GM23338 (cell line): ENCODE measurements around the gene PRG3. TPM values are rescaled to one million over a fixed set of nuclear protein-coding genes. Genes with fewer than 3 reads are reported as not detected.
A peak's percentile ranks its signal among the peaks of the same experiment; 100 is the strongest.

ENCODE experiments used
- ATAC-seq: fragments of 200-7000 bp; cut with Tn5 transposase; 3 replicates; pipeline ENCODE4 v1.9.1; 2020
- DNase-seq: peaks from one replicate; pipeline ENCODE4 v3.0.0-alpha.2; 2015; ENCODE audit warnings: low spot score
- H2AFZ ChIP-seq: fragments of 200-600 bp; sonication (generic); 2 replicates; pipeline ENCODE4 v1.8.0; 2016; ENCODE audit warnings: antibody characterized with exemption, mild to moderate bottlenecking, moderate library complexity
- H3F3A ChIP-seq: fragments of 200-600 bp; sonication (generic); replicated peaks from 2 replicates; pipeline ENCODE4 v1.8.0; 2017; ENCODE audit warnings: antibody characterized with exemption, mixed run types, low read depth
- H3K27ac ChIP-seq: fragments of 200-600 bp; sonication (generic); 2 replicates; pipeline ENCODE4 v1.6.1; 2016; ENCODE audit warnings: low read depth
- H3K27me3 ChIP-seq: fragments of 200-600 bp; sonication (generic); 2 replicates; pipeline ENCODE4 v1.8.0; 2016; ENCODE audit warnings: mild to moderate bottlenecking, mixed run types, moderate library complexity; ENCODE audit not compliant: insufficient read depth
- H3K36me3 ChIP-seq: fragments of 200-600 bp; sonication (generic); 2 replicates; pipeline ENCODE4 v1.8.0; 2016; ENCODE audit warnings: mild to moderate bottlenecking; ENCODE audit not compliant: insufficient read depth
- H3K4me1 ChIP-seq: fragments of 200-600 bp; sonication (generic); 2 replicates; pipeline ENCODE4 v1.8.0; 2016; ENCODE audit warnings: mild to moderate bottlenecking, moderate library complexity; ENCODE audit not compliant: insufficient read depth
- H3K4me2 ChIP-seq: fragments of 200-600 bp; sonication (generic); 2 replicates; pipeline ENCODE4 v1.7.1; 2017; ENCODE audit warnings: mixed run types
- H3K4me3 ChIP-seq: fragments of 200-600 bp; sonication (generic); 2 replicates; pipeline ENCODE4 v1.6.1; 2016; ENCODE audit warnings: mixed run types
- H3K79me2 ChIP-seq: fragments of 200-600 bp; sonication (generic); replicated peaks from 2 replicates; pipeline ENCODE4 v1.8.0; 2017; ENCODE audit warnings: mild to moderate bottlenecking; ENCODE audit not compliant: insufficient read depth
- H3K9me2 ChIP-seq: fragments of 200-600 bp; sonication (generic); 2 replicates; pipeline ENCODE4 v1.8.0; 2017; ENCODE audit not compliant: insufficient read depth
- H4K20me1 ChIP-seq: fragments of 200-600 bp; sonication (generic); replicated peaks from 2 replicates; pipeline ENCODE4 v1.8.0; 2017; ENCODE audit warnings: mild to moderate bottlenecking; ENCODE audit not compliant: insufficient read depth
- H3K27ac Mint-ChIP-seq: 2 replicates; pipeline ENCODE4 v1.8.0; 2020; ENCODE audit warnings: inconsistent platforms, mild to moderate bottlenecking, moderate library complexity, mixed read lengths
- H3K27me3 Mint-ChIP-seq: 3 replicates; pipeline ENCODE4 v1.8.0; 2022; ENCODE audit warnings: low read depth, mild to moderate bottlenecking, moderate library complexity, mixed read lengths, inconsistent platforms; ENCODE audit not compliant: insufficient read depth, poor library complexity
- H3K36me3 Mint-ChIP-seq: 3 replicates; pipeline ENCODE4 v1.8.0; 2021; ENCODE audit warnings: low read depth, mild to moderate bottlenecking, inconsistent platforms, moderate library complexity, mixed read lengths
- H3K4me1 Mint-ChIP-seq: 3 replicates; pipeline ENCODE4 v1.8.0; 2020; ENCODE audit warnings: mild to moderate bottlenecking, inconsistent platforms, mixed read lengths
- H3K4me3 Mint-ChIP-seq: 3 replicates; pipeline ENCODE4 v1.8.0; 2021; ENCODE audit warnings: moderate library complexity, mild to moderate bottlenecking, inconsistent platforms, mixed read lengths
- H3K9me3 Mint-ChIP-seq: 3 replicates; pipeline ENCODE4 v1.8.0; 2020; ENCODE audit warnings: moderate library complexity, mild to moderate bottlenecking, inconsistent platforms, mixed read lengths
- CREB1 ChIP-seq: fragments of 250-450 bp; sonication (Bioruptor Pico); IDR thresholded peaks from 2 replicates; pipeline ENCODE4 v1.5.0; 2020; ENCODE audit warnings: low read depth, mild to moderate bottlenecking, moderate library complexity
- CTCF ChIP-seq, 2 experiments: fragments of 200-600 bp in 1 of 2; sonication (generic) in 1 of 2; conservative IDR thresholded peaks; 2 replicates each; pipeline versions ENCODE4 v1.5.1 to v1.6.1; 2016 to 2017; ENCODE audit warnings: antibody characterized with exemption in 2 of 2, low read depth in 2 of 2, mild to moderate bottlenecking in 2 of 2, moderate library complexity in 1 of 2
- ETS1 ChIP-seq: IDR thresholded peaks from 2 replicates; pipeline ENCODE4 v1.6.1; 2016; ENCODE audit warnings: antibody characterized with exemption
- JUNB ChIP-seq: IDR thresholded peaks from one replicate; pipeline ENCODE4 v1.6.1; 2016; ENCODE audit warnings: antibody characterized with exemption; ENCODE audit not compliant: unreplicated experiment
- POLR2AphosphoS5 ChIP-seq: IDR thresholded peaks from 2 replicates; pipeline ENCODE4 v1.6.1; 2016; ENCODE audit warnings: antibody characterized with exemption, low read depth
- STAT1 ChIP-seq: IDR thresholded peaks from one replicate; pipeline ENCODE4 v1.6.1; 2016; ENCODE audit warnings: antibody characterized with exemption; ENCODE audit not compliant: unreplicated experiment
- ZNF114 ChIP-seq: fragments of 250-450 bp; sonication (Bioruptor Pico); IDR thresholded peaks from 2 replicates; pipeline ENCODE4 v1.5.0; 2020; ENCODE audit warnings: mild to moderate bottlenecking, moderate library complexity
- ZNF331 ChIP-seq: fragments of 250-450 bp; sonication (Bioruptor Pico); IDR thresholded peaks from 2 replicates; pipeline ENCODE4 v1.5.0; 2020; ENCODE audit warnings: low read depth, mild to moderate bottlenecking, moderate library complexity
- ZNF462 ChIP-seq: fragments of 250-450 bp; sonication (Bioruptor Pico); IDR thresholded peaks from 2 replicates; pipeline ENCODE4 v1.5.0; 2020; ENCODE audit warnings: mild to moderate bottlenecking, moderate library complexity
- polyA plus RNA-seq: library from polyadenylated mRNA; unstranded; fragments of >200 nt; fragmentation: Nextera tagmentation; extraction: Ambion mirVana; gene quantifications from 2 replicates; pipeline ENCODE4 v1.2.1, GENCODE V29; 2016
- total RNA-seq: library from RNA; depleted of rRNA; stranded (reverse); fragments of >200 nt; shearing (Covaris generic); gene quantifications from 2 replicates; pipeline ENCODE4 v1.2.3, GENCODE V29; 2014

Gene PRG3
- total and polyA plus RNA-seq, 2 experiments from 2014 or later: not detected

- no peaks in the 10 kb centered on the region for H3K27me3 ChIP-seq
- H3K4me3 ChIP-seq: no peak overlapping the region
- no peaks in the 10 kb centered on the region for H3K79me2 ChIP-seq
- peak overlapping the region; percentile 82 for H2AFZ ChIP-seq
- Mint-ChIP-seq H3K4me3 (no peak overlapping the region), H3K9me3 (peaks cover 6% of the 10 kb centered on the region), H3K36me3 (no peaks in the 10 kb centered on the region; the same call in 2 of the 3 replicates), H3K4me1 (peaks cover 11% of the 10 kb centered on the region; the same call in 2 of the 3 replicates), H3K27ac (no peak overlapping the region), H3K27me3 (peaks cover 16% of the 10 kb centered on the region)
- H3K36me3 ChIP-seq: no peaks in the 10 kb centered on the region
- no peak for TF ChIP-seq CREB1 (CRISPR knock-in tag)
- no peak for TF ChIP-seq JUNB
- no peak for TF ChIP-seq ZNF462 (CRISPR knock-in tag)
- no peak for TF ChIP-seq STAT1
- TF ChIP-seq CTCF (conservative IDR thresholded peaks at IDR 0.05; ENCODE audit: low read depth in 2 of 2): no peak
- no peak for TF ChIP-seq POLR2AphosphoS5
- TF ChIP-seq ZNF114: no peak
- TF ChIP-seq ETS1: no peak
- no peak for TF ChIP-seq ZNF331 (CRISPR knock-in tag)
- DNase-seq (no peak), ATAC-seq (no peak)
- no peak overlapping the region for H3K27ac ChIP-seq
- no peak overlapping the region for H3K4me2 ChIP-seq
- no peaks in the 10 kb centered on the region for H3K9me2 ChIP-seq
- H4K20me1 ChIP-seq: no peaks in the 10 kb centered on the region
- H3F3A ChIP-seq: 0 out of 2 replicates have a peak, but pooled peaks cover 3% of the 10 kb centered on the region
- peaks cover 11% of the 10 kb centered on the region; the same call in 1 of the 2 replicates for H3K4me1 ChIP-seq
Measured at GRCh38 chr11:57353446-57353845, 27.5 kb downstream of the PRG3 start.
